HepG2 (cell line): ENCODE results near the gene DACT2. TPM values are rescaled to one million over a fixed set of nuclear protein-coding genes. Genes with fewer than 3 reads are reported as not detected.

Experiments used
- ATAC-seq: fragments of 200-7000 bp; cut with Tn5 transposase; 3 replicates; pipeline ENCODE4 v1.9.1; 2020; ENCODE audit warnings: mild to moderate bottlenecking, moderate library complexity
- BruUV-seq: library from RNA; stranded (reverse); fragments of 400-500 nt; replicated peaks from 2 replicates; lab custom pipeline; 2021; lab: Mats Ljungman, UMichigan
- CTCF ChIA-PET: fragments of 300-600 bp; formaldehyde crosslinking; extraction: SDS; loops from one replicate; lab custom pipeline; 2021; ENCODE audit warnings: low total read pairs, inconsistent platforms, low intra/inter-chr PET ratio; lab: Yijun Ruan, JAX
- POLR2A ChIA-PET: fragments of 350-600 bp; sonication (Branson Sonifier 250); formaldehyde crosslinking; loops from one replicate; lab custom pipeline; 2020; ENCODE audit warnings: antibody characterized with exemption, inconsistent platforms; lab: Yijun Ruan, JAX
- DNase-seq: peaks from one replicate; pipeline ENCODE4 v3.0.0-alpha.2; 2015; ENCODE audit warnings: low spot score
- FAIRE-seq: peaks from 3 replicates; lab custom pipeline; 2011; peaks lifted over from hg19 to GRCh38; lab: Jason Lieb, UNC
- H2AFZ ChIP-seq: one replicate; pipeline ENCODE4 v1.6.1; 2011; ENCODE audit warnings: low read length, inconsistent platforms
- H3K27ac ChIP-seq: fragments of 300-600 bp; 3 replicates; pipeline ENCODE4 v1.8.0; 2011; ENCODE audit warnings: mixed run types, mild to moderate bottlenecking, mixed read lengths, low read length, inconsistent platforms; ENCODE audit not compliant: insufficient read depth; ENCODE audit errors: extremely low read length
- H3K27me3 ChIP-seq, 2 experiments: fragments of 200-600 bp in 1 of 2; 2 replicates in 1 of 2; 3 replicates in 1 of 2; pipeline versions ENCODE4 v1.6.0 to v1.8.0; 2011; ENCODE audit warnings: low read length in 2 of 2, mild to moderate bottlenecking in 2 of 2, moderate library complexity in 2 of 2, inconsistent platforms in 1 of 2; ENCODE audit not compliant: insufficient read depth in 2 of 2, control insufficient read depth in 1 of 2
- H3K36me3 ChIP-seq, 2 experiments: fragments of 200-600 bp in 1 of 2; replicated peaks in 1 of 2; 2 replicates in 1 of 2; 3 replicates in 1 of 2; pipeline versions ENCODE4 v1.5.1 to v1.8.0; 2011; ENCODE audit warnings: low read length in 2 of 2, inconsistent platforms in 1 of 2; ENCODE audit not compliant: insufficient read depth in 2 of 2, control insufficient read depth in 1 of 2
- H3K4me1 ChIP-seq: 2 replicates; pipeline ENCODE4 v1.5.1; 2012; ENCODE audit warnings: low read length, inconsistent platforms; ENCODE audit not compliant: insufficient read depth
- H3K4me2 ChIP-seq: 2 replicates; pipeline ENCODE4 v1.6.0; 2011; ENCODE audit warnings: low read depth, low read length, inconsistent platforms
- H3K4me3 ChIP-seq, 3 experiments: fragments of 200-600 bp in 1 of 3; sonication (generic), shearing (Covaris generic) in 1 of 3; replicated peaks in 1 of 3; 2 replicates each; pipeline ENCODE4 v1.5.1; 2011 to 2016; ENCODE audit warnings: low read length in 3 of 3, inconsistent platforms in 2 of 3, low read depth in 2 of 3, mild to moderate bottlenecking in 2 of 3, control low read depth in 1 of 3, mixed read lengths in 1 of 3; ENCODE audit not compliant: insufficient read depth in 1 of 3
- H3K79me2 ChIP-seq: one replicate; pipeline ENCODE4 v1.6.1; 2011; ENCODE audit warnings: low read length, inconsistent platforms; ENCODE audit not compliant: insufficient read depth
- H3K9ac ChIP-seq: 2 replicates; pipeline ENCODE4 v1.6.0; 2011; ENCODE audit warnings: mild to moderate bottlenecking, low read depth, low read length, inconsistent platforms; ENCODE audit not compliant: insufficient read depth
- H3K9me3 ChIP-seq: 2 replicates; pipeline ENCODE4 v1.5.1; 2012; ENCODE audit warnings: mild to moderate bottlenecking, low read length
- H4K20me1 ChIP-seq: 2 replicates; pipeline ENCODE4 v1.6.0; 2011; ENCODE audit warnings: inconsistent platforms, mild to moderate bottlenecking, low read length, moderate library complexity; ENCODE audit not compliant: insufficient read depth
- AKAP8 ChIP-seq: sonication (generic); formaldehyde crosslinking; IDR thresholded peaks from 2 replicates; pipeline ENCODE4 v1.5.1; 2020; ENCODE audit warnings: mild to moderate bottlenecking, missing genetic modification reagents
- BCL6 ChIP-seq: IDR thresholded peaks from 2 replicates; pipeline ENCODE4 v1.6.1; 2016; ENCODE audit warnings: missing genetic modification reagents, missing compliant biosample characterization
- CHD4 ChIP-seq: fragments of 200-600 bp; sonication (generic); IDR thresholded peaks from 2 replicates; pipeline ENCODE4 v1.7.0; 2017; ENCODE audit warnings: mild to moderate bottlenecking, low read length, borderline replicate concordance
- ERF ChIP-seq: IDR thresholded peaks from 2 replicates; pipeline ENCODE4 v1.6.1; 2018; ENCODE audit warnings: missing biosample characterization, missing genetic modification reagents
- FOXO1 ChIP-seq: sonication (generic); formaldehyde crosslinking; IDR thresholded peaks from 2 replicates; pipeline ENCODE4 v1.4.0; 2020; ENCODE audit warnings: missing genetic modification reagents
- HMG20B ChIP-seq: conservative IDR thresholded peaks from 2 replicates; pipeline ENCODE4 v1.6.1; 2016; ENCODE audit warnings: missing genetic modification reagents, missing compliant biosample characterization
- HOXA3 ChIP-seq: sonication (generic); formaldehyde crosslinking; IDR thresholded peaks from 2 replicates; pipeline ENCODE4 v1.5.0; 2020; ENCODE audit warnings: missing genetic modification reagents
- KMT2A ChIP-seq: sonication (generic); formaldehyde crosslinking; IDR thresholded peaks from 2 replicates; pipeline ENCODE4 v1.4.0; 2020; ENCODE audit warnings: missing genetic modification reagents
- LCORL ChIP-seq, 2 experiments: fragments of 450-650 bp in 1 of 2; sonication (generic) in 1 of 2; formaldehyde crosslinking in 1 of 2; IDR thresholded peaks; 2 replicates each; pipeline versions ENCODE4 v1.5.0 to v1.6.1; 2017 to 2020; ENCODE audit warnings: antibody characterized with exemption in 1 of 2, missing genetic modification reagents in 1 of 2
- RNF219 ChIP-seq: sonication (generic); formaldehyde crosslinking; IDR thresholded peaks from 2 replicates; pipeline ENCODE4 v1.5.0; 2020; ENCODE audit warnings: mild to moderate bottlenecking, missing genetic modification reagents
- RXRB ChIP-seq: IDR thresholded peaks from 2 replicates; pipeline ENCODE4 v1.6.1; 2016; ENCODE audit warnings: borderline replicate concordance, missing genetic modification reagents, missing compliant biosample characterization
- SUZ12 ChIP-seq: fragments of 150-350 bp; IDR thresholded peaks from 2 replicates; pipeline ENCODE4 v1.6.1; 2014; ENCODE audit warnings: low read depth, low read length
- ZFX ChIP-seq: sonication (generic); formaldehyde crosslinking; IDR thresholded peaks from 2 replicates; pipeline ENCODE4 v1.4.0; 2020; ENCODE audit warnings: mild to moderate bottlenecking, low read depth, missing genetic modification reagents, moderate library complexity
- ZNF235 ChIP-seq: sonication (generic); formaldehyde crosslinking; IDR thresholded peaks from 2 replicates; pipeline ENCODE4 v1.8.1; 2023; ENCODE audit warnings: mild to moderate bottlenecking, missing genetic modification reagents, borderline replicate concordance
- ZNF292 ChIP-seq: sonication (generic); formaldehyde crosslinking; IDR thresholded peaks from 2 replicates; pipeline ENCODE4 v1.8.1; 2022; ENCODE audit warnings: mild to moderate bottlenecking, low read depth, missing genetic modification reagents, borderline replicate concordance
- ZNF556 ChIP-seq: sonication (generic); formaldehyde crosslinking; IDR thresholded peaks from 2 replicates; pipeline ENCODE4 v1.4.0; 2020; ENCODE audit warnings: mild to moderate bottlenecking, missing genetic modification reagents, borderline replicate concordance
- ZNF607 ChIP-seq: sonication (generic); formaldehyde crosslinking; IDR thresholded peaks from 2 replicates; pipeline ENCODE4 v1.5.1; 2020; ENCODE audit warnings: missing genetic modification reagents, mild to moderate bottlenecking, borderline replicate concordance
- ZNF7 ChIP-seq: IDR thresholded peaks from 2 replicates; pipeline ENCODE4 v1.6.1; 2016; ENCODE audit warnings: missing biosample characterization, missing genetic modification reagents
- ZNF782 ChIP-seq: sonication (generic); formaldehyde crosslinking; IDR thresholded peaks from 2 replicates; pipeline ENCODE4 v1.4.0; 2020; ENCODE audit warnings: missing genetic modification reagents, mild to moderate bottlenecking, borderline replicate concordance
- WGBS: methylation state at CpG from one replicate; pipeline ENCODE4 v1.1.6; 2017; ENCODE audit warnings: low lambda C conversion rate; 5-methylcytosine and 5-hydroxymethylcytosine counted together
- in situ Hi-C: cut with HindIII; loops from 2 replicates; pipeline ENCODE4 v1.10.0; 2017; ENCODE audit warnings: low pct_unique_long_range_greater_than_20kb; ENCODE audit not compliant: extremely low pct_ligation_motif_present
- intact Hi-C: fragments of 100-400 bp; cut with micrococcal nuclease; formaldehyde crosslinking; loops from one replicate; pipeline ENCODE4 v1.10.0; 2022; ENCODE audit not compliant: unreplicated experiment
- polyA plus RNA-seq, 8 experiments: library from polyadenylated mRNA; depleted of rRNA in 3 of 8; stranded (reverse) in 7 of 8; unstranded in 1 of 8; fragments of >200 nt; fragmentation: Illumina TruSeq in 4 of 8; extraction: Trizol in 4 of 8; gene quantifications; 2 replicates each; pipeline versions ENCODE4 v1.2.1 to v1.2.3, GENCODE V29; 2011 to 2016; ENCODE audit warnings: low read depth in 4 of 8, missing spikeins in 1 of 8, mixed read lengths in 1 of 8; ENCODE audit not compliant: insufficient read depth in 1 of 8
- total RNA-seq, 5 experiments: library from RNA; depleted of rRNA; stranded (reverse); fragments of >200 nt; fragmentation: Illumina TruSeq; extraction: Trizol; gene quantifications; 2 replicates each; pipeline ENCODE4 v1.2.3, GENCODE V29; 2016; ENCODE audit warnings: low read depth in 1 of 5
- TF ChIP-seq, protein P1 (sequence below): sonication (generic); formaldehyde crosslinking; IDR thresholded peaks from 2 replicates; pipeline ENCODE4 v1.4.0; 2020; ENCODE audit warnings: mild to moderate bottlenecking, low read depth, missing genetic modification reagents

The DACT2 gene
- total and polyA plus RNA-seq, 2 of the 13 experiments (the other 11 are each of a cell fraction or from before 2014, with no cell fraction given) = 0.15 TPM; not detected in 1

- Histone ChIP-seq H3K27ac (no peak overlapping the region), H2AFZ (no peak overlapping the region), H3K4me2 (peak overlapping the region; percentile 93), H3K36me3 (no peaks in the 10 kb centered on the region), H3K4me1 (peaks cover 74% of the 10 kb centered on the region), H3K27me3 (no peaks in the 10 kb centered on the region), H3K79me2 (no peaks in the 10 kb centered on the region), H4K20me1 (no peaks in the 10 kb centered on the region), H3K4me3 (no peak overlapping the region), H3K9ac (no peak overlapping the region; the same call in 1 of the 2 replicates), H3K9me3 (no peaks in the 10 kb centered on the region)
- WGBS = 33% methylated on average over 15 of the region's 15 CpGs
- in situ Hi-C loops (no loop called here), intact Hi-C loops (loop anchor here (1.0 to 5.0 kb wide), 3 partner anchors 8 to 65 kb away; no protein-coding TSS in a partner anchor)
- ChIA-PET POLR2A (interaction anchor here (0.8 to 5.8 kb wide), 6 partner anchors 8 to 65 kb away, joined by 3 to 76 read pairs (median 4); no protein-coding TSS in a partner anchor), CTCF (no interaction called here)
- no TSS peak for BruUV-seq
- DNase-seq (peak; percentile 86), FAIRE-seq (peak; percentile 66), ATAC-seq (peak; percentile 77)
- TF ChIP-seq HMG20B (no peak), RNF219 (no peak), FOXO1 (0 out of 2 replicates have a peak, but pooled peaks have one; percentile 33), CHD4 (0 out of 2 replicates have a peak, but pooled peaks have one; percentile 75), ZNF556 (CRISPR knock-in tag) (peak; percentile 28; the same call in 1 of the 2 replicates), KMT2A (CRISPR knock-in tag) (no peak), ZNF292 (CRISPR knock-in tag) (peak; percentile 48; the same call in 1 of the 2 replicates), SUZ12 (no peak), AKAP8 (CRISPR knock-in tag) (no peak), BCL6 (CRISPR knock-in tag) (peak; percentile 38; the same call in 1 of the 2 replicates), ERF (CRISPR knock-in tag) (0 out of 2 replicates have a peak, but pooled peaks have one; percentile 12), ZFX (peak; percentile 33; the same call in 1 of the 2 replicates), ZNF607 (CRISPR knock-in tag) (no peak), HOXA3 (CRISPR knock-in tag) (peak; percentile 54; the same call in 1 of the 2 replicates), RXRB (peak; percentile 55), ZNF7 (CRISPR knock-in tag) (no peak), ZNF235 (CRISPR knock-in tag) (no peak), LCORL (IDR thresholded peaks at IDR 0.05) (no peak), LCORL (CRISPR knock-in tag; IDR thresholded peaks at IDR 0.05) (0 out of 2 replicates have a peak, but pooled peaks have one; percentile 19), ZNF782 (no peak)
- TF ChIP-seq, protein P1, sequence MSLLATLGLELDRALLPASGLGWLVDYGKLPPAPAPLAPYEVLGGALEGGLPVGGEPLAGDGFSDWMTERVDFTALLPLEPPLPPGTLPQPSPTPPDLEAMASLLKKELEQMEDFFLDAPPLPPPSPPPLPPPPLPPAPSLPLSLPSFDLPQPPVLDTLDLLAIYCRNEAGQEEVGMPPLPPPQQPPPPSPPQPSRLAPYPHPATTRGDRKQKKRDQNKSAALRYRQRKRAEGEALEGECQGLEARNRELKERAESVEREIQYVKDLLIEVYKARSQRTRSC (CRISPR knock-in tag) = 0 out of 2 replicates have a peak, but pooled peaks have one; percentile 45
Observed at GRCh38 chr6:168265827-168266815, 53.5 kb downstream of the DACT2 start.
